ENCODE results near the gene ZMYND8.
A peak's percentile ranks its signal among the peaks of the same experiment; 100 is the strongest.

ZMYND8 gene

GRCh38 chr20:47347661-47348435 lies 8.7 kb downstream of the ZMYND8 start:
- Histone ChIP-seq H3K4me3 (ENCODE audit: low read depth in 1 of 2, low read length in 2 of 2) (no peak overlapping the region), H3K27me3 (ENCODE audit: control insufficient read depth in 1 of 2, insufficient read depth in 2 of 2, low read length in 2 of 2) (no peaks in the 10 kb centered on the region), H3K9me3 (ENCODE audit: control insufficient read depth in 1 of 2, low read length in 2 of 2) (no peaks in the 10 kb centered on the region), H3K36me3 (ENCODE audit: control insufficient read depth in 1 of 2, insufficient read depth in 2 of 2, low read length in 2 of 2) (peaks cover 0 to 20% of the 10 kb centered on the region in 2 donors), H3K4me1 (ENCODE audit: control insufficient read depth in 1 of 2, insufficient read depth in 2 of 2, low read length in 2 of 2) (peaks cover 45 to 63% of the 10 kb centered on the region in 2 donors), H3K27ac (ENCODE audit: low read depth, low read length) (peak overlapping the region; percentile 24), H3K9ac (ENCODE audit: low read depth in 1 of 2, low read length in 2 of 2) (peak overlapping the region; percentile 3 to 16)

DNA sequence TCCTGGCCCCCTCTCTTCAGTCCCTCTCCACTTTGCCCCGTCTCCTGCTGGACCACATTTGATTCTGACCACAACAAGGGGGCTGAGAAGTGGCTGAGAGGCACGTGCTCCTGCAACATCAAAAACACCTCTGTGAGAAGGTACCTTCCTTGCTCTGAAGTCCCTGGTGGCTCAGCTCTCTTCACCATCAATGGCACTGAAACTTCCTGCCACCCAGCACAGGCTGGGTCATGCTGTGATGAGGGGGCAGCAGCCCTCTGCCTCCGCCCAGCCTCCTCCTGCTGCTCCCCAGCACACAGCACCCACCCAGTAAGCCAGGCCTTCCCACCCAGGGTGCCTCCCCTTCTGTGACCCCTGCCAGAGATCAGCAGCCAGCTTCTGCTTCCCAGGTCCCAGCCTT lies 10.3 kb downstream of the ZMYND8 start:
- peaks cover 28 to 47% of the 10 kb centered on the region in 2 donors for H3K4me1 ChIP-seq (ENCODE audit: control insufficient read depth in 1 of 2, insufficient read depth in 2 of 2, low read length in 2 of 2)
- no peaks in the 10 kb centered on the region for H3K9me3 ChIP-seq (ENCODE audit: control insufficient read depth in 1 of 2, low read length in 2 of 2)
- H3K9ac ChIP-seq (ENCODE audit: low read depth in 1 of 2, low read length in 2 of 2) = no peak overlapping the region
- no peaks in the 10 kb centered on the region for H3K27me3 ChIP-seq (ENCODE audit: control insufficient read depth in 1 of 2, insufficient read depth in 2 of 2, low read length in 2 of 2)
- no peak overlapping the region for H3K27ac ChIP-seq (ENCODE audit: low read depth, low read length)
- H3K4me3 ChIP-seq (ENCODE audit: low read depth in 1 of 2, low read length in 2 of 2) = no peak overlapping the region
- H3K36me3 ChIP-seq (ENCODE audit: control insufficient read depth in 1 of 2, insufficient read depth in 2 of 2, low read length in 2 of 2) = peaks cover 0 to 20% of the 10 kb centered on the region in 2 donors

- Histone ChIP-seq H3K4me1 (ENCODE audit: control insufficient read depth in 1 of 2, insufficient read depth in 2 of 2, low read length in 2 of 2) (peaks cover 27 to 42% of the 10 kb centered on the region in 2 donors), H3K9ac (ENCODE audit: low read depth in 1 of 2, low read length in 2 of 2) (no peak overlapping the region), H3K27ac (ENCODE audit: low read depth, low read length) (no peak overlapping the region), H3K27me3 (ENCODE audit: control insufficient read depth in 1 of 2, insufficient read depth in 2 of 2, low read length in 2 of 2) (no peaks in the 10 kb centered on the region), H3K4me3 (ENCODE audit: low read depth in 1 of 2, low read length in 2 of 2) (no peak overlapping the region), H3K36me3 (ENCODE audit: control insufficient read depth in 1 of 2, insufficient read depth in 2 of 2, low read length in 2 of 2) (peaks cover 0 to 20% of the 10 kb centered on the region in 2 donors), H3K9me3 (ENCODE audit: control insufficient read depth in 1 of 2, low read length in 2 of 2) (no peaks in the 10 kb centered on the region)
These were observed 11.3 kb downstream of the ZMYND8 start for GRCh38 chr20:47345214-47345613.

- no peak overlapping the region for H3K4me3 ChIP-seq (ENCODE audit: low read depth in 1 of 2, low read length in 2 of 2)
These were observed 13.5 kb downstream of the ZMYND8 start for GRCh38 chr20:47343007-47343472.

DNA sequence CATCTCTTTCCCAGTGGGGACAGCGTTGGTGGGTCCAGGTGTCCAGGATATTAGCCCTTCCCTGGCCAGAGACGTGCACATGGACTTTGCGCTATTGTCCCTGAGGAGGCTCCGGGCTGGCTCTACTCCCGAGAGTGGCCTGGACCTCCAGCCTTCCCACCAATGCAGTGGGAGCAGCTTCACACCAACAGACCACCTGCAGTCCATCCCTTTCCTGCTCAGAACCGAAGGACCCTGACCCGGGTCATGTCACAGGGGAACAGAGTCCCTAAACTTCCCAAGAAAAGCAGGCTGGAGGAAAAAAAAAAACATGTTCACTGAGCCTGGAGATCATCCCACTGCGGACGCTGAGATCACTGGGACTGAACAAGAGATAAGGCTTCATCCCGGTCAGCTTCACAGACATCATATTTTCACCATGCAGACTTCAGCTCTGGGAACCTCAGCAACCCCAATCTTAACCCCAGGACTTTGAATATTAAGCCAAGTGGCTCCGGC lies 18.3 kb downstream of the ZMYND8 start:
- no peaks in the 10 kb centered on the region for H3K27me3 ChIP-seq (ENCODE audit: control insufficient read depth in 1 of 2, insufficient read depth in 2 of 2, low read length in 2 of 2)
- H3K9me3 ChIP-seq (ENCODE audit: control insufficient read depth in 1 of 2, low read length in 2 of 2) = no peaks in the 10 kb centered on the region
- no peak overlapping the region for H3K9ac ChIP-seq (ENCODE audit: low read depth in 1 of 2, low read length in 2 of 2)
- no peak overlapping the region for H3K27ac ChIP-seq (ENCODE audit: low read depth, low read length)
- peaks cover 26 to 28% of the 10 kb centered on the region in 2 donors for H3K4me1 ChIP-seq (ENCODE audit: control insufficient read depth in 1 of 2, insufficient read depth in 2 of 2, low read length in 2 of 2)
- H3K4me3 ChIP-seq (ENCODE audit: low read depth in 1 of 2, low read length in 2 of 2) = no peak overlapping the region
- peaks cover 4 to 13% of the 10 kb centered on the region in 2 donors for H3K36me3 ChIP-seq (ENCODE audit: control insufficient read depth in 1 of 2, insufficient read depth in 2 of 2, low read length in 2 of 2)

More at GRCh38 chr20:47343007-47343472, 13.5 kb downstream of the ZMYND8 start:
- H3K9me3 ChIP-seq (ENCODE audit: control insufficient read depth in 1 of 2, low read length in 2 of 2) = no peaks in the 10 kb centered on the region
- H3K27me3 ChIP-seq (ENCODE audit: control insufficient read depth in 1 of 2, insufficient read depth in 2 of 2, low read length in 2 of 2) = no peaks in the 10 kb centered on the region
- H3K27ac ChIP-seq (ENCODE audit: low read depth, low read length) = no peak overlapping the region
- H3K4me1 ChIP-seq (ENCODE audit: control insufficient read depth in 1 of 2, insufficient read depth in 2 of 2, low read length in 2 of 2) = peaks cover 20 to 23% of the 10 kb centered on the region in 2 donors
- H3K36me3 ChIP-seq (ENCODE audit: control insufficient read depth in 1 of 2, insufficient read depth in 2 of 2, low read length in 2 of 2) = peaks cover 0 to 16% of the 10 kb centered on the region in 2 donors
- H3K9ac ChIP-seq (ENCODE audit: low read depth in 1 of 2, low read length in 2 of 2) = no peak overlapping the region

- Histone ChIP-seq H3K9me3 (ENCODE audit: control insufficient read depth in 1 of 2, low read length in 2 of 2) (no peaks in the 10 kb centered on the region), H3K27me3 (ENCODE audit: control insufficient read depth in 1 of 2, insufficient read depth in 2 of 2, low read length in 2 of 2) (no peaks in the 10 kb centered on the region), H3K27ac (ENCODE audit: low read depth, low read length) (no peak overlapping the region), H3K9ac (ENCODE audit: low read depth in 1 of 2, low read length in 2 of 2) (no peak overlapping the region), H3K4me1 (ENCODE audit: control insufficient read depth in 1 of 2, insufficient read depth in 2 of 2, low read length in 2 of 2) (peaks cover 26 to 32% of the 10 kb centered on the region in 2 donors), H3K4me3 (ENCODE audit: low read depth in 1 of 2, low read length in 2 of 2) (no peak overlapping the region), H3K36me3 (ENCODE audit: control insufficient read depth in 1 of 2, insufficient read depth in 2 of 2, low read length in 2 of 2) (peaks cover 4 to 16% of the 10 kb centered on the region in 2 donors)
These were observed 19.1 kb downstream of the ZMYND8 start for GRCh38 chr20:47337413-47337812.

DNA sequence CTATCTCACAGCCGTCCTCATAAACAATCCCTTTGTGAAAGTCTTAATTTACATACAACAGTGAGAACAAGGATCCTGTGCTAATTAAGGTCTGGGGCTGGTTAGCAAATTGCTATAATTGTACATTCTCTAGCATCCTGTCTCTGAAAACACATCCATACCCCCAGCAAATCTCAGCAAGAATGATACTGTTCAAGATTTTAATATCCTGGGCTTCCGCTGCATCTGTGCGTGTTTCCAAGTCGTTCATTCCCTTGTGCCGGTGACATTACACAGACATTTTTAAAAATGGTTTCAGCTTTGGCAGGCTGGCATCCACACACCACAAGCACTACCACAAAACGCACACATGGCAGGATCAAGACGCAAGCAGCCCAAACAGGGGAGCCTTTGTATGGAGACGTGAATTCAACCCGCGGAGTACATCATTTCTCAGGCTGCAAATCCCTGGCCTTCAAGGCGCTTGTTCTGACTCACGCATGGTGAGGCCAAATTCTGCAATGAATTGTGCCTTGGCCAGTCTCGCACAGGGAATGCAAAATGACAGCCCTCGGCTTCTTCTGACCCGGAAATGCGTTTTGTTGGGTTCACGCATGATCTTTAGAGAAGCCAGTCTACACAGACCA lies 20.3 kb downstream of the ZMYND8 start:
- Histone ChIP-seq H3K36me3 (ENCODE audit: control insufficient read depth in 1 of 2, insufficient read depth in 2 of 2, low read length in 2 of 2) (peaks cover 4 to 16% of the 10 kb centered on the region in 2 donors), H3K9me3 (ENCODE audit: control insufficient read depth in 1 of 2, low read length in 2 of 2) (no peaks in the 10 kb centered on the region), H3K4me1 (ENCODE audit: control insufficient read depth in 1 of 2, insufficient read depth in 2 of 2, low read length in 2 of 2) (peaks cover 32 to 42% of the 10 kb centered on the region in 2 donors), H3K9ac (ENCODE audit: low read depth in 1 of 2, low read length in 2 of 2) (peak overlapping the region in 1 of 2 donors; percentile 7), H3K4me3 (ENCODE audit: low read depth in 1 of 2, low read length in 2 of 2) (no peak overlapping the region), H3K27me3 (ENCODE audit: control insufficient read depth in 1 of 2, insufficient read depth in 2 of 2, low read length in 2 of 2) (no peaks in the 10 kb centered on the region), H3K27ac (ENCODE audit: low read depth, low read length) (no peak overlapping the region)

- no peak overlapping the region for H3K27ac ChIP-seq (ENCODE audit: low read depth, low read length)
- peaks cover 35 to 45% of the 10 kb centered on the region in 2 donors for H3K4me1 ChIP-seq (ENCODE audit: control insufficient read depth in 1 of 2, insufficient read depth in 2 of 2, low read length in 2 of 2)
- H3K9me3 ChIP-seq (ENCODE audit: control insufficient read depth in 1 of 2, low read length in 2 of 2) = no peaks in the 10 kb centered on the region
- peak overlapping the region; percentile 10 to 22 for H3K9ac ChIP-seq (ENCODE audit: low read depth in 1 of 2, low read length in 2 of 2)
- peaks cover 4 to 16% of the 10 kb centered on the region in 2 donors for H3K36me3 ChIP-seq (ENCODE audit: control insufficient read depth in 1 of 2, insufficient read depth in 2 of 2, low read length in 2 of 2)
- H3K4me3 ChIP-seq (ENCODE audit: low read depth in 1 of 2, low read length in 2 of 2) = no peak overlapping the region
- no peaks in the 10 kb centered on the region for H3K27me3 ChIP-seq (ENCODE audit: control insufficient read depth in 1 of 2, insufficient read depth in 2 of 2, low read length in 2 of 2)
These were observed 21.0 kb downstream of the ZMYND8 start for GRCh38 chr20:47335251-47336128.

DNA sequence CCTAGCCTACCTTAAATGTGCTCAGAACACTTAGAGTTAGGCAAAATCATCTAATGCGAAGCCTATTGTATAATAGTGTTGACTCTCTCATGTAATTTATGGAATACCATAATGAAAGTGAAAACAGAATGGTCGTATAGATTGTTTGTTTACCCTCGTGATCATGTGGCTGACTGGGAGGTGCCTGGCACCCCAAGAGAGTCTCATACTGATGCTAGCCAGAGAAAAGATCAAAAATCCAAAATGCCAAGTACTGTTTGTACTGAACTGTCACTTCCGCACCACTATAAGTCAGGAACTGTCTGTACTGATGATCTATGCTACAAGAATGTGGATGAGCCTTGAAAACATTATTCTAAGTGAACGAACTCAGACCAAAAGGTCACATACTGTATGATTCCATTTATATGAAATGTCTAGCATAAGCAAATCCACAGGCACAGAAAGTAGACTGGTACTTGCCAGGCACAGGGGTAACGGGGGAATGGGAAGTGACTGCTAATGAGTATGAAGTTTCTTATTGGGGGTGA lies 22.4 kb downstream of the ZMYND8 start:
- Histone ChIP-seq H3K4me1 (ENCODE audit: control insufficient read depth in 1 of 2, insufficient read depth in 2 of 2, low read length in 2 of 2) (peaks cover 30 to 52% of the 10 kb centered on the region in 2 donors), H3K9me3 (ENCODE audit: control insufficient read depth in 1 of 2, low read length in 2 of 2) (no peaks in the 10 kb centered on the region), H3K27ac (ENCODE audit: low read depth, low read length) (peak overlapping the region; percentile 26), H3K36me3 (ENCODE audit: control insufficient read depth in 1 of 2, insufficient read depth in 2 of 2, low read length in 2 of 2) (peaks cover 4 to 16% of the 10 kb centered on the region in 2 donors), H3K27me3 (ENCODE audit: control insufficient read depth in 1 of 2, insufficient read depth in 2 of 2, low read length in 2 of 2) (no peaks in the 10 kb centered on the region), H3K9ac (ENCODE audit: low read depth in 1 of 2, low read length in 2 of 2) (peak overlapping the region in 1 of 2 donors; percentile 45), H3K4me3 (ENCODE audit: low read depth in 1 of 2, low read length in 2 of 2) (peak overlapping the region; percentile 31 to 46)
